IMR-90 (cell line): ENCODE data around the gene IKBIP. TPM values are rescaled to one million over a fixed set of nuclear protein-coding genes. Genes with fewer than 3 reads are reported as not detected.

ENCODE experiments used
- ATAC-seq: fragments of 200-7000 bp; cut with Tn5 transposase; 2 replicates; pipeline ENCODE4 v1.9.1; 2020; ENCODE audit warnings: low read depth, mild to moderate bottlenecking, moderate library complexity
- BruUV-seq: library from RNA; stranded (reverse); fragments of 400-500 nt; replicated peaks from 2 replicates; lab custom pipeline; 2021; lab: Mats Ljungman, UMichigan
- CTCF ChIA-PET: fragments of 300-600 bp; formaldehyde crosslinking; extraction: SDS; loops from one replicate; lab custom pipeline; 2021; ENCODE audit warnings: antibody characterized with exemption; lab: Yijun Ruan, JAX
- POLR2A ChIA-PET: fragments of 300-600 bp; sonication (Branson Sonifier 250); formaldehyde crosslinking; loops from one replicate; lab custom pipeline; 2022; ENCODE audit warnings: antibody characterized with exemption; ENCODE audit not compliant: unreplicated experiment; lab: Charles Lee
- DNase-seq: peaks from one replicate; pipeline ENCODE4 v3.0.0; 2013
- H2AFZ ChIP-seq: replicated peaks from 2 replicates; pipeline ENCODE3; 2013; ENCODE audit warnings: low read length, mild to moderate bottlenecking; ENCODE audit not compliant: poor library complexity
- H2AK5ac ChIP-seq: 2 replicates; pipeline ENCODE4 v1.6.1; 2013; ENCODE audit warnings: low read depth, low read length, inconsistent platforms
- H2AK9ac ChIP-seq: replicated peaks from 2 replicates; pipeline ENCODE3; 2013; ENCODE audit warnings: mild to moderate bottlenecking, low read depth, low read length, moderate library complexity; ENCODE audit not compliant: poor library complexity
- H2BK120ac ChIP-seq: 2 replicates; pipeline ENCODE4 v1.6.1; 2013; ENCODE audit warnings: low read depth, low read length, inconsistent platforms
- H2BK15ac ChIP-seq: 3 replicates; pipeline ENCODE4 v1.6.1; 2013; ENCODE audit warnings: low read depth, low read length, inconsistent platforms
- H2BK20ac ChIP-seq: 2 replicates; pipeline ENCODE4 v1.6.1; 2013; ENCODE audit warnings: low read depth, mild to moderate bottlenecking, inconsistent platforms, low read length, moderate library complexity
- H2BK5ac ChIP-seq: 2 replicates; pipeline ENCODE4 v1.6.1; 2013; ENCODE audit warnings: mild to moderate bottlenecking, low read depth, low read length, inconsistent platforms; ENCODE audit not compliant: poor library complexity, severe bottlenecking
- H3K14ac ChIP-seq: replicated peaks from 2 replicates; pipeline ENCODE4 v1.6.1; 2013; ENCODE audit warnings: low read depth, low read length, inconsistent platforms
- H3K18ac ChIP-seq: 2 replicates; pipeline ENCODE4 v1.6.1; 2013; ENCODE audit warnings: low read depth, low read length, control low read depth
- H3K23ac ChIP-seq: 2 replicates; pipeline ENCODE4 v1.6.1; 2013; ENCODE audit warnings: low read depth, low read length, inconsistent platforms
- H3K27ac ChIP-seq: 2 replicates; pipeline ENCODE4 v1.5.1; 2013; ENCODE audit warnings: mild to moderate bottlenecking, control low read depth, low read length; ENCODE audit not compliant: insufficient read depth
- H3K27me3 ChIP-seq: 2 replicates; pipeline ENCODE4 v1.6.1; 2013; ENCODE audit warnings: low read length; ENCODE audit not compliant: control insufficient read depth, insufficient read depth
- H3K36me3 ChIP-seq: 2 replicates; pipeline ENCODE4 v1.6.1; 2013; ENCODE audit warnings: low read length, mixed read lengths; ENCODE audit not compliant: control insufficient read depth, insufficient read depth
- H3K4ac ChIP-seq: 2 replicates; pipeline ENCODE4 v1.6.1; 2013; ENCODE audit warnings: low read depth, low read length, inconsistent platforms
- H3K4me1 ChIP-seq: 2 replicates; pipeline ENCODE4 v1.6.1; 2013; ENCODE audit warnings: low read length, mixed read lengths; ENCODE audit not compliant: control insufficient read depth, insufficient read depth
- H3K4me2 ChIP-seq: 2 replicates; pipeline ENCODE4 v1.6.1; 2013; ENCODE audit warnings: low read depth, mild to moderate bottlenecking, control low read depth, low read length, moderate library complexity
- H3K4me3 ChIP-seq: 2 replicates; pipeline ENCODE4 v1.5.1; 2013; ENCODE audit warnings: low read depth, mild to moderate bottlenecking, control low read depth, low read length, moderate library complexity; ENCODE audit not compliant: insufficient read depth
- H3K56ac ChIP-seq: 2 replicates; pipeline ENCODE4 v1.6.1; 2013; ENCODE audit warnings: low read length, inconsistent platforms; ENCODE audit not compliant: insufficient read depth; ENCODE audit errors: extremely low read depth
- H3K79me1 ChIP-seq, 2 experiments: 2 replicates each; pipeline ENCODE4 v1.6.1; 2013; ENCODE audit warnings: low read length in 2 of 2, inconsistent platforms in 1 of 2, low read depth in 1 of 2
- H3K9ac ChIP-seq: 2 replicates; pipeline ENCODE4 v1.6.1; 2013; ENCODE audit warnings: low read depth, low read length, control low read depth
- H3K9me1 ChIP-seq: 2 replicates; pipeline ENCODE4 v1.6.1; 2013; ENCODE audit warnings: low read length, inconsistent platforms; ENCODE audit not compliant: insufficient read depth
- H3K9me3 ChIP-seq: 2 replicates; pipeline ENCODE4 v1.6.1; 2013; ENCODE audit warnings: low read length; ENCODE audit not compliant: control insufficient read depth, insufficient read depth
- H4K20me1 ChIP-seq: 2 replicates; pipeline ENCODE4 v1.6.1; 2013; ENCODE audit warnings: low read length, inconsistent platforms; ENCODE audit not compliant: insufficient read depth
- H4K5ac ChIP-seq: 2 replicates; pipeline ENCODE4 v1.6.1; 2013; ENCODE audit warnings: mild to moderate bottlenecking, low read depth, low read length, control low read depth
- H4K8ac ChIP-seq, 2 experiments: 2 replicates each; pipeline ENCODE4 v1.6.1; 2013; ENCODE audit warnings: low read depth in 2 of 2, low read length in 2 of 2, control low read depth in 1 of 2, inconsistent platforms in 1 of 2
- H4K91ac ChIP-seq: 2 replicates; pipeline ENCODE4 v1.6.1; 2013; ENCODE audit warnings: low read depth, low read length, inconsistent platforms; ENCODE audit not compliant: insufficient read depth
- BHLHE40 ChIP-seq: fragments of 150-350 bp; IDR thresholded peaks from 2 replicates; pipeline ENCODE4 v1.6.1; 2016; ENCODE audit warnings: mild to moderate bottlenecking, low read depth, low read length
- CEBPB ChIP-seq: IDR thresholded peaks from 2 replicates; pipeline ENCODE4 v1.6.1; 2012; ENCODE audit warnings: low read depth, low read length, improper control_type of control experiment
- CHD1 ChIP-seq: IDR thresholded peaks from 2 replicates; pipeline ENCODE4 v1.6.1; 2012; ENCODE audit warnings: low read depth, low read length, improper control_type of control experiment
- FOS ChIP-seq: fragments of 150-350 bp; IDR thresholded peaks from 2 replicates; pipeline ENCODE4 v1.6.1; 2016; ENCODE audit warnings: low read depth, low read length
- MAZ ChIP-seq: IDR thresholded peaks from 2 replicates; pipeline ENCODE4 v1.6.1; 2012; ENCODE audit warnings: low read depth, mild to moderate bottlenecking, low read length, improper control_type of control experiment, moderate library complexity, borderline replicate concordance
- MXI1 ChIP-seq: IDR thresholded peaks from 2 replicates; pipeline ENCODE4 v1.6.1; 2012; ENCODE audit warnings: low read depth, mild to moderate bottlenecking, low read length, moderate library complexity, borderline replicate concordance
- POLR2A ChIP-seq: IDR thresholded peaks from 2 replicates; pipeline ENCODE4 v1.6.1; 2012; ENCODE audit warnings: mild to moderate bottlenecking, low read depth, low read length
- RAD21 ChIP-seq: IDR thresholded peaks from 2 replicates; pipeline ENCODE4 v1.6.1; 2012; ENCODE audit warnings: low read length, improper control_type of control experiment
- RCOR1 ChIP-seq: IDR thresholded peaks from 2 replicates; pipeline ENCODE4 v1.6.1; 2012; ENCODE audit warnings: mild to moderate bottlenecking, low read length, improper control_type of control experiment; ENCODE audit not compliant: insufficient replicate concordance
- SMC3 ChIP-seq: fragments of 150-350 bp; IDR thresholded peaks from 2 replicates; pipeline ENCODE4 v1.6.1; 2016; ENCODE audit warnings: low read depth, mild to moderate bottlenecking, antibody characterized with exemption, low read length, moderate library complexity
- WGBS, 2 experiments: methylation state at CpG; one replicate each; pipeline versions ENCODE4 v1.1.5 to v1.1.7; 2013; ENCODE audit warnings: missing lambda C conversion rate in 2 of 2; ENCODE audit not compliant: insufficient read length in 1 of 2; ENCODE audit errors: extremely low coverage in 2 of 2; 5-methylcytosine and 5-hydroxymethylcytosine counted together
- dilution Hi-C: fragments of 300-500 bp; cut with HindIII; formaldehyde crosslinking; loops from one replicate; pipeline ENCODE4 v1.14.3; 2018; ENCODE audit warnings: low sequenced_read_pairs; ENCODE audit not compliant: unreplicated experiment
- in situ Hi-C: fragments of 300-500 bp; cut with MboI; formaldehyde crosslinking; loops from 3 replicates; pipeline ENCODE4 v1.14.3; 2019; ENCODE audit warnings: low sequenced_read_pairs, inconsistent platforms, mixed read lengths
- intact Hi-C: fragments of 100-400 bp; cut with micrococcal nuclease; formaldehyde crosslinking; loops from 2 replicates; pipeline ENCODE4 v1.10.0; 2022
- polyA plus RNA-seq, 3 experiments: library from polyadenylated mRNA; depleted of rRNA; stranded (reverse); fragments of >200 nt; gene quantifications; 2 replicates each; pipeline ENCODE4 v1.2.3, GENCODE V29; 2012; ENCODE audit warnings: low replicate concordance in 1 of 3
- total RNA-seq: library from RNA; depleted of rRNA; stranded (reverse); fragments of >200 nt; gene quantifications from 2 replicates; pipeline ENCODE4 v1.2.3, GENCODE V29; 2012
- TF ChIP-seq, protein P1 (sequence below): fragments of 150-350 bp; IDR thresholded peaks from 2 replicates; pipeline ENCODE4 v1.6.1; 2017; ENCODE audit warnings: mild to moderate bottlenecking, antibody characterized with exemption, low read length, low read depth
- TF ChIP-seq, protein P2 (sequence below): fragments of 150-350 bp; IDR thresholded peaks from 2 replicates; pipeline ENCODE4 v1.6.1; 2016; ENCODE audit warnings: low read depth, mild to moderate bottlenecking, low read length, moderate library complexity, borderline replicate concordance

IKBIP gene
- total and polyA plus RNA-seq, 2 of the 4 experiments (the other 2 are of a cell fraction) = 37.1 to 52.7 TPM

DNA sequence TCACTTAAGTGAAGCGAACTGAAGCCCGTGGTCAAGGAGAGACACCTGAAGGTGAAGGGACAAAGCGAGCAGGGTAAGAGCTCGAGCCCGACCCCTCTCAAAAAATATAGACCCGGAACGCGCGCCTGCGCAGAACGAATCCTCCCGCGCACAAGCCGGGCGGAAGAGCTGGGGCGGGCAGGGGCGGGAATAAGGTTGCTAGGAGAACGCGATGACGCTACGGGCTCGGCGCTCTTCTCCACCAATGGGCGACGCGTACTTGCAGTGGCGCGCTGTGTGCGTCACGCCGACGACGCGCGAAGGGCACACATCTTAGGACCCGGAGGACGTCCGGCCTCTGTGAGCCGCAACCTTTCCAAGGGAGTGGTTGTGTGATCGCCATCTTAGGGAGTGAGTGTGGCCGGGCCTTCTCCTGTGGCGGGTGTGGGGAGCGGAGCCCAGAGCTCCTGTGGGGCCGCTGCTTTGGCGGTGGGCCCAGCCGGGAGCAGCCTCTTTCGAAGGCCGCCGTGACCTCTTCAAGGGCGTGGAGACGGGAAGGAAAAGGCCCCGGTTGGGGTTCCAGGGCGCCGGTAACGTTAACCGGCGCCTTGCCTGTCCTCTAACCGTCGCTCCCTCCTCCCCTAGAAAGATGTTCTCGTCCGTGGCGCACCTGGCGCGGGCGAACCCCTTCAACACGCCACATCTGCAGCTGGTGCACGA lies 51.1 kb downstream of the IKBIP start, which contains the start of gene SLC25A3:
SLC25A3 (plus strand) TSS at position 336 of the 699 bp plus-strand sequence; CDS start at position 629, 293 bp downstream.
- dilution Hi-C loops (no loop called here), in situ Hi-C loops (no loop called here), intact Hi-C loops (loop anchor here (1.0 to 5.0 kb wide), 5 partner anchors 27 to 91 kb away; partner anchors contain the start of genes APAF1 and TMPO)
- no TSS peak for BruUV-seq
- peak within 1 kb of the TSS; percentile 90 for H2AK5ac ChIP-seq
- ATAC-seq (peak; percentile 96), DNase-seq (peak; percentile 98)
- peaks cover 8% of the 10 kb centered on the region for H3K9me1 ChIP-seq
- CTCF ChIA-PET = interaction anchor here (0.9 to 4.0 kb wide), 2 partner anchors 13 to 27 kb away, joined by 4 to 14 read pairs; no protein-coding TSS in a partner anchor
- peak within 1 kb of the TSS; percentile 96 for H3K4me3 ChIP-seq
- no peaks in the 10 kb centered on the region for H3K27me3 ChIP-seq
- H3K27ac ChIP-seq = peak within 1 kb of the TSS; percentile 95
- peak within 1 kb of the TSS; percentile 89 for H2AFZ ChIP-seq
- H2BK5ac ChIP-seq = peak within 1 kb of the TSS; percentile 86
- H3K9me3 ChIP-seq = no peaks in the 10 kb centered on the region
- peaks cover 5% of the 10 kb centered on the region for H3K4me1 ChIP-seq
- peak within 1 kb of the TSS; percentile 99 for H3K14ac ChIP-seq
- H2AK9ac ChIP-seq = peak within 1 kb of the TSS; percentile 98
- H4K20me1 ChIP-seq = peaks cover 44% of the 10 kb centered on the region
- H4K5ac ChIP-seq = peak within 1 kb of the TSS; percentile 91
- H2BK20ac ChIP-seq = no peak within 1 kb of the TSS; the same call in 1 of the 2 replicates
- peak within 1 kb of the TSS; percentile 91 for H3K4ac ChIP-seq
- peak within 1 kb of the TSS; percentile 88 to 98 for H4K8ac ChIP-seq
- peaks cover 19% of the 10 kb centered on the region for H3K36me3 ChIP-seq
- POLR2A ChIA-PET = interaction anchor here (0.5 to 0.8 kb wide), 7 partner anchors 12 to 155 kb away, joined by 3 to 5 read pairs (median 3); no protein-coding TSS in a partner anchor
- H4K91ac ChIP-seq = peak within 1 kb of the TSS; percentile 70
- peak within 1 kb of the TSS; percentile 98 for H3K23ac ChIP-seq
- WGBS, 2 experiments = 0% methylated on average over 32 of the region's 67 CpGs; no CpG with 5 or more reads in 1 of the 2 experiments
- H3K9ac ChIP-seq = peak within 1 kb of the TSS; percentile 100
- 0 out of 3 replicates have a peak within 1 kb of the TSS, but pooled peaks have one; percentile 2 for H2BK15ac ChIP-seq
- peaks cover 0 to 24% of the 10 kb centered on the region in 2 experiments; a peak in 2 of 4 replicates for H3K79me1 ChIP-seq
- H3K18ac ChIP-seq = peak within 1 kb of the TSS; percentile 68
- H3K4me2 ChIP-seq = peak within 1 kb of the TSS; percentile 98
- peak within 1 kb of the TSS; percentile 94 for H3K56ac ChIP-seq
- 0 out of 2 replicates have a peak within 1 kb of the TSS, but pooled peaks have one; percentile 59 for H2BK120ac ChIP-seq
- TF ChIP-seq BHLHE40 (peak; percentile 50; the same call in 1 of the 2 replicates), CEBPB (peak; percentile 6; the same call in 1 of the 2 replicates), MAZ (peak; percentile 48; the same call in 1 of the 2 replicates), CHD1 (peak; percentile 61; the same call in 1 of the 2 replicates), RAD21 (no peak), FOS (0 out of 2 replicates have a peak, but pooled peaks have one; percentile 12), MXI1 (peak; percentile 49; the same call in 1 of the 2 replicates), RCOR1 (no peak), SMC3 (no peak), POLR2A (peak; percentile 99)
- TF ChIP-seq, protein P1, sequence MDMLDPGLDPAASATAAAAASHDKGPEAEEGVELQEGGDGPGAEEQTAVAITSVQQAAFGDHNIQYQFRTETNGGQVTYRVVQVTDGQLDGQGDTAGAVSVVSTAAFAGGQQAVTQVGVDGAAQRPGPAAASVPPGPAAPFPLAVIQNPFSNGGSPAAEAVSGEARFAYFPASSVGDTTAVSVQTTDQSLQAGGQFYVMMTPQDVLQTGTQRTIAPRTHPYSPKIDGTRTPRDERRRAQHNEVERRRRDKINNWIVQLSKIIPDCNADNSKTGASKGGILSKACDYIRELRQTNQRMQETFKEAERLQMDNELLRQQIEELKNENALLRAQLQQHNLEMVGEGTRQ = 0 out of 2 replicates have a peak, but pooled peaks have one; percentile 37
- TF ChIP-seq, protein P2, sequence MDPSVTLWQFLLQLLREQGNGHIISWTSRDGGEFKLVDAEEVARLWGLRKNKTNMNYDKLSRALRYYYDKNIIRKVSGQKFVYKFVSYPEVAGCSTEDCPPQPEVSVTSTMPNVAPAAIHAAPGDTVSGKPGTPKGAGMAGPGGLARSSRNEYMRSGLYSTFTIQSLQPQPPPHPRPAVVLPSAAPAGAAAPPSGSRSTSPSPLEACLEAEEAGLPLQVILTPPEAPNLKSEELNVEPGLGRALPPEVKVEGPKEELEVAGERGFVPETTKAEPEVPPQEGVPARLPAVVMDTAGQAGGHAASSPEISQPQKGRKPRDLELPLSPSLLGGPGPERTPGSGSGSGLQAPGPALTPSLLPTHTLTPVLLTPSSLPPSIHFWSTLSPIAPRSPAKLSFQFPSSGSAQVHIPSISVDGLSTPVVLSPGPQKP = no peak
